ENCODE data around the gene TICAM1.
A peak's percentile ranks its signal among the peaks of the same experiment; 100 is the strongest.

The TICAM1 gene

GRCh38 chr19:4768934-4769777 lies 62.4 kb downstream of the TICAM1 start:
- DNase-seq, result peak; percentile 81

All from activated CD4-positive, alpha-beta T cell treated with anti-CD3 and anti-CD28 coated beads, Interleukin-2, Interleukin-6, amounts not matched to agents 100 ng/mL and 50 ng/mL, durations not matched to agents 16 hours and 8 hours (primary cell).